Measurements from ENCODE around the gene ZMYND8.

Gene ZMYND8

DNA sequence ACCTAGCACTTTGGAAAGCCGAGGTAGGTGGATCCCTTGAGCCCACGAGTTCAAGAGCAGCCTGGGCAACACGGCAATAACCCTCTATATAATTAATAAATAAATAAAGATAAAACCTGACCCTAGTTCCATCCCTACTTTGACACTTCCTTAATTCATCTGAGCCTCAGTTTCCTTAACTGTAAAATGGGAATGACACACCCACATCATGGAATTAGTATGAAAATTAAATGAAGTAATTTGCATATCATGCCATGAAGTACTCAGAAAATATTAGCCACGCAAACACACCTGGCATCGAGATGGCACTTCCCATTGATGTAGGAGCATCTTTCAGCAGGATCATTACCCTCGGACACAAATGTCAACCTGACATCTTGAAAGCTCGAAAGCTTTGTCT, 19.1 kb downstream of the ZMYND8 start:
- ATAC-seq (replicated peaks) (no peak), DNase-seq (no peak)
- no peak overlapping the region for H3K27ac Mint-ChIP-seq
- H3K27me3 Mint-ChIP-seq = no peaks in the 10 kb centered on the region
- peaks cover 20 to 38% of the 10 kb centered on the region in 2 donors for H3K36me3 Mint-ChIP-seq
- no peaks in the 10 kb centered on the region for H3K9me3 Mint-ChIP-seq
- H3K4me3 Mint-ChIP-seq = no peak overlapping the region
- peaks cover 18 to 44% of the 10 kb centered on the region in 2 donors for H3K4me1 Mint-ChIP-seq

DNA sequence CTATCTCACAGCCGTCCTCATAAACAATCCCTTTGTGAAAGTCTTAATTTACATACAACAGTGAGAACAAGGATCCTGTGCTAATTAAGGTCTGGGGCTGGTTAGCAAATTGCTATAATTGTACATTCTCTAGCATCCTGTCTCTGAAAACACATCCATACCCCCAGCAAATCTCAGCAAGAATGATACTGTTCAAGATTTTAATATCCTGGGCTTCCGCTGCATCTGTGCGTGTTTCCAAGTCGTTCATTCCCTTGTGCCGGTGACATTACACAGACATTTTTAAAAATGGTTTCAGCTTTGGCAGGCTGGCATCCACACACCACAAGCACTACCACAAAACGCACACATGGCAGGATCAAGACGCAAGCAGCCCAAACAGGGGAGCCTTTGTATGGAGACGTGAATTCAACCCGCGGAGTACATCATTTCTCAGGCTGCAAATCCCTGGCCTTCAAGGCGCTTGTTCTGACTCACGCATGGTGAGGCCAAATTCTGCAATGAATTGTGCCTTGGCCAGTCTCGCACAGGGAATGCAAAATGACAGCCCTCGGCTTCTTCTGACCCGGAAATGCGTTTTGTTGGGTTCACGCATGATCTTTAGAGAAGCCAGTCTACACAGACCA, 20.3 kb downstream of the ZMYND8 start:
- ATAC-seq (replicated peaks) = no peak
- Mint-ChIP-seq H3K4me3 (no peak overlapping the region), H3K36me3 (peaks cover 30 to 48% of the 10 kb centered on the region in 2 donors), H3K4me1 (peaks cover 25 to 56% of the 10 kb centered on the region in 2 donors), H3K27ac (no peak overlapping the region), H3K9me3 (no peaks in the 10 kb centered on the region), H3K27me3 (no peaks in the 10 kb centered on the region)
- no peak for DNase-seq

DNA sequence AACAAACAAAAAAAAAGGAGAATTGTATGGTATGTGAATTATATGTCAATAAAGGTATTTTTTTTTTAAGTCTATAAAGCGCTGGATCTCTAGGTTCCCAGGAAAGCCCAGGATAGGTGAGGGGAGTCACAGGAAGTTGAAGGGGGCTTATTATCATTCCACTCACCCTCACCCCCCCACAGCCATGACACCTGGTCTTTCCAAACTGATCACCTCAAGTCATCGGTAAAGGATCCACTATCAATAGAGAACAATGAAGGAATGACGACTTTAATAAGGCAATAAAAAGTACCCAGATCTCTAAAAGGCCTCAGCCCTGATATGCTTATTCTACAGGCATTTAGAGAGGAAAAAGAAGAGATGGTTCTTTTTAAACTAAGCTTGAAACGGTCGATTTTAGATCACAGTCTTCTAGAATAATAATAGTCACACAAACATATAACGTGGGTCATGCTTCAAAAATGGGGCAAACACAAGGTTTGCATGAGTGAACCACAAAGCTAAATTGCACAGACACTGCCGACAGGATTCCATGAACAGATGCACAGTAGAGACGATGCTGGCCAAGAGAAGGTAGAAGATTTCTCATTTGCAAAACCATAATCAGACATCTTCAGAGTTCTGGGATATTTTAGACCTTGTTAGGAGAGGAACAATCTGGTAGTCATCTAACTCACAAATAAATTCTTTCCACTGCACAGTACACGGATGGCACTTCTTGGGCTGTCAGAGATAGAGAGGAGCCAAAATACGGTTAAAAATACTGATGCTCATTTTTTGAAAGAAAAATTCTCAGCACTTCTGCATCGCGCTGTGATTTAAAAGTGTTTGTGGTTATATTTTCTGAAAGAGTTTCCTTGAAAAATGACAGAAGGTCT, 21.0 kb downstream of the ZMYND8 start:
- Mint-ChIP-seq H3K27ac (no peak overlapping the region), H3K36me3 (peaks cover 33 to 54% of the 10 kb centered on the region in 2 donors), H3K4me1 (peaks cover 29 to 63% of the 10 kb centered on the region in 2 donors), H3K27me3 (no peaks in the 10 kb centered on the region), H3K4me3 (no peak overlapping the region), H3K9me3 (no peaks in the 10 kb centered on the region)
- ATAC-seq (replicated peaks) (no peak), DNase-seq (no peak)

DNA sequence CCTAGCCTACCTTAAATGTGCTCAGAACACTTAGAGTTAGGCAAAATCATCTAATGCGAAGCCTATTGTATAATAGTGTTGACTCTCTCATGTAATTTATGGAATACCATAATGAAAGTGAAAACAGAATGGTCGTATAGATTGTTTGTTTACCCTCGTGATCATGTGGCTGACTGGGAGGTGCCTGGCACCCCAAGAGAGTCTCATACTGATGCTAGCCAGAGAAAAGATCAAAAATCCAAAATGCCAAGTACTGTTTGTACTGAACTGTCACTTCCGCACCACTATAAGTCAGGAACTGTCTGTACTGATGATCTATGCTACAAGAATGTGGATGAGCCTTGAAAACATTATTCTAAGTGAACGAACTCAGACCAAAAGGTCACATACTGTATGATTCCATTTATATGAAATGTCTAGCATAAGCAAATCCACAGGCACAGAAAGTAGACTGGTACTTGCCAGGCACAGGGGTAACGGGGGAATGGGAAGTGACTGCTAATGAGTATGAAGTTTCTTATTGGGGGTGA, 22.4 kb downstream of the ZMYND8 start:
- Mint-ChIP-seq H3K27me3 (no peaks in the 10 kb centered on the region), H3K4me3 (peak overlapping the region; percentile 58 to 62), H3K27ac (peak overlapping the region; percentile 77), H3K9me3 (no peaks in the 10 kb centered on the region), H3K36me3 (peaks cover 32 to 53% of the 10 kb centered on the region in 2 donors), H3K4me1 (peaks cover 29 to 63% of the 10 kb centered on the region in 2 donors)
- peak; percentile 39 to 42 for ATAC-seq (replicated peaks)
- DNase-seq = no peak

DNA sequence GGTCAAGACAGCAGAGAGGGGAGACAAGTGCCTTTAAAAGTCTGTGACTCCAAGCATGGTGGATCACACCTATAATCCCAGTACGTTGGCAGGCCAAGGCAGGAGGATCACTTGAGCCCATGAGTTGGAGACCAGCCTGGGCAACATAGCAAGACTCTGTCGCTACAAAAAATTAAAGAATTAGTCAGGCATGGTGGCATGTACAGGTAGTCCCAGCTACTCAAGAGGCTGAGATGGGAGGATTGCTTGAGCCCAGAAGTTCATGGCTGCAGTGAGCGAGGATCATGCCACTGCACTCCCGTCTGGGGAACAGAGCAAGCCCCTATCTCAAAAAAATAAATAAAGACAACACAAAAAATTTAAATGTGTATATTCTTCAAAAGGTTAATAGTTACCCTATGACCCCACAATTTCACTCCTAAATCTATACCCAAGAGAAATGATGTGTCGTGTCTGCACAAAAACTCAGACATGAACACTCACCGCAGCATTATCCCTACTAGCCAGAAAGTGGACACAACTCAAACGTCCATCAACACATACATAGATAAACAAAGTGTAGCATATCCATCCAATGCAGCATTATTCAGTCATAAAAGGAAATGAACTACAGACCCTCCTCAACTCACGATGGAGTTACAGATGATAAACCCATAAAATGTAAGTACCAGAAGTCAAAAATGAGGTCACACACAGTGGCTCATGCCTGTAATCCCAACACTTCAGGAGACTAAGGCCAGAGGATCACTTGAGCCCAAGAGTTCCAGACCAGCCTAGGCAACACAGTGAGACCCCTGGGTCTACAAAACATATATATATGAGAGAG, 23.9 kb downstream of the ZMYND8 start:
- no peaks in the 10 kb centered on the region for H3K27me3 Mint-ChIP-seq

DNA sequence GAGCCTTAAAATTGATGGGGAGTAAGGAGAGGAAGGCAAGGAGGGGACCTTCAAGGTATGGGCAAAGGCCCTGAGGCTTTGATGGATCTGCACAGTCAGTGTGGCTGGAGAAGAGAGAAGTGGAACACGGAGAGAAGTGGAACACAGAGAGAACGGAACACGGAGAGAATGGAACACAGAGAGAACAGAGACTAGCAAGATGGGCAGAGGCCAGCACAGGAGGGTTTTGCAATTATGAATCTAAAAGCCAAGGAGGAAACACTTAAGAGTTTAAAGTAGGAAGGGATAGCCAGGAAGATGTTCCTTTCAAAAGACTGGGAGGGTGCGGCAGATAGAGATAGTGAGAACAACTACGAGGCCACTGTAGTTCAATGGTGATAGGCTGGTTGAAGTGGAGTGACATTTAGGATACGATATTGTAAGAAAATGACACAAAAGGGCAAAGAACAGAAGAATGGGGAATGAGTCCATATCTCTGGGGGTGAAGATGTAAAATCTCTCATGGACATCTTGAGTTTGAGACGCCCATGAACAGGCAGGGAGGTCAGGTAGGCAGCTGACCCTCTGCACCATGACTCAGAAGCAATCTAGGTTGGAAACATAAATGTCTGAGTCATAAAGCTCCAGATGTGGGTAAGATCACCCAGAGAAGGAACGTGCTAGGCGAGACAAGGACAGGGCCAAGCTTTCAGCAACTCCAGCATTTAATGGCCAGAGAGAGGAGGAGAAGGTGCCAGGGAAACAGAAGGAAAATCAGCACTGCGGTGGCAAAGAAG, 25.4 kb downstream of the ZMYND8 start:
- H3K36me3 Mint-ChIP-seq = peaks cover 33 to 57% of the 10 kb centered on the region in 2 donors
- ATAC-seq (replicated peaks) = peak; percentile 48 to 55
- H3K27me3 Mint-ChIP-seq = no peaks in the 10 kb centered on the region

More for the DNA sequence above, 23.9 kb downstream of the ZMYND8 start:
- Mint-ChIP-seq H3K9me3 (no peaks in the 10 kb centered on the region), H3K4me1 (peaks cover 27 to 63% of the 10 kb centered on the region in 2 donors), H3K27ac (no peak overlapping the region), H3K4me3 (no peak overlapping the region), H3K36me3 (peaks cover 28 to 56% of the 10 kb centered on the region in 2 donors)
- no peak for ATAC-seq (replicated peaks)
- DNase-seq = no peak

DNA sequence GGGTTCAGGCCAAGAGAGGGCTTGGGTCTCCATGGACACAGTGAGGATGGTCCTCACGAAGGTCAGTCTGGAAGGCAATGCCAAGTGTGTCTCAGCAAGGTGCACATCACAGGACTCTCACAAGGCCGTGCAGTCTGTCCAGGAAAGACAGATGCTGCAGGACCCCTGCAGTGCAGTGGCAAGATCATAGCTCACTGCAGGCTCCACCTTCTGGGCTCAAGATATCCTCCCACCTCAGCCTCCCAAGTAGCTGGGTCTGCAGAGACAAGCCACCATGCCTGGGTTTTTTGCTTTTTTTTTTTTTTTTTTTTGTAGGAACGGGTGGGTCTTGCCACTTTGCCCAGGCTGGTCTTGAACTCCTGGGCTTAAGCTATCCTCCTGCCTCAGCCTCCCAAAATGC, 26.4 kb downstream of the ZMYND8 start:
- ATAC-seq (replicated peaks) = no peak
- H3K36me3 Mint-ChIP-seq = peaks cover 34 to 61% of the 10 kb centered on the region in 2 donors
- H3K4me1 Mint-ChIP-seq = peaks cover 30 to 52% of the 10 kb centered on the region in 2 donors
- no peaks in the 10 kb centered on the region for H3K27me3 Mint-ChIP-seq
- no peaks in the 10 kb centered on the region for H3K9me3 Mint-ChIP-seq
- no peak overlapping the region for H3K4me3 Mint-ChIP-seq
- DNase-seq = no peak
- H3K27ac Mint-ChIP-seq = no peak overlapping the region

More for the DNA sequence above, 25.4 kb downstream of the ZMYND8 start:
- no peak for DNase-seq
- Mint-ChIP-seq H3K4me3 (no peak overlapping the region), H3K27ac (peak overlapping the region; percentile 21), H3K4me1 (peaks cover 27 to 55% of the 10 kb centered on the region in 2 donors), H3K9me3 (no peaks in the 10 kb centered on the region)

DNA sequence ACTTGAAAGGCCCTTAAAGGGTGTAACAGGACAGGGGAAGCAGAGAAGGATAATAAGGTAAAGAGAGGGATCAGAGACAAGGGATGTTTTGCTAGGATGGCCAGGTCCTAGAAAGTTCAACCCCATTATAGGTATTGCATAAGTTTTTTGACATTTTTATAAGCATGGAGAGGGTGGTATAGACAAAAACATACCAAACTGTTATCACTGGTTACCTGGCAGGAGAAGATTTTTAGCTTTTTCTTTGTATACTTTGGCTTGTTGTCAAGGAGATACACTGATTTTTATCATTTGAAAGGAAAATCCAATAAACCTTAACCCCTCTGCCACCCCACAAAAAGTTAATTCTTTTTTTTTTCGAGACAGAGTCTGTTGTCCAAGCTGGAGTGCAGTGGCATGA, 28.4 kb downstream of the ZMYND8 start:
- H3K9me3 Mint-ChIP-seq = no peaks in the 10 kb centered on the region
- H3K36me3 Mint-ChIP-seq = peaks cover 36 to 65% of the 10 kb centered on the region in 2 donors
- H3K4me3 Mint-ChIP-seq = no peak overlapping the region
- H3K27me3 Mint-ChIP-seq = no peaks in the 10 kb centered on the region
- DNase-seq (no peak), ATAC-seq (replicated peaks) (no peak)
- H3K4me1 Mint-ChIP-seq = peaks cover 28 to 44% of the 10 kb centered on the region in 2 donors
- no peak overlapping the region for H3K27ac Mint-ChIP-seq

DNA sequence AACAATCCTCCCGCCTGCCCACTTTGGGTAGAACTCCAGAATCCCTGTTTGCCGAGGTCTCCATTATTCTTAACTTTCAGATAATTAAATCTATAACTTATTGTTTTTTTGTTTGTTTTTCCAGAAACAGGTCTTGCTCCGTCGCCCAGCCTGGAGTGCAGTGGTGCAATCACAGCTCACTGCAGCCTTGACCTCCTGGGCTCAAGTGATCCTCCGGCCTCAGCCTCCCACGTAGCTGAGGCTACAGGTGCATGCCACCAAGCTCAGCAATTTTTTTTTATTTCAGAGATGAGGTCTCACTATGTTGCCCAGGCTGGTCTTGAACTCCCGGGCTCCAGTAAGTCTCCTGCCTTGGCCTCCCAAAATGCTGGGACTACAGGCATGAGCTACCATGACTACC, 28.8 kb downstream of the ZMYND8 start:
- Mint-ChIP-seq H3K4me1 (peaks cover 26 to 43% of the 10 kb centered on the region in 2 donors), H3K9me3 (no peaks in the 10 kb centered on the region), H3K27ac (no peak overlapping the region), H3K4me3 (no peak overlapping the region), H3K36me3 (peaks cover 34 to 63% of the 10 kb centered on the region in 2 donors), H3K27me3 (no peaks in the 10 kb centered on the region)
- ATAC-seq (replicated peaks) (no peak), DNase-seq (no peak)

DNA sequence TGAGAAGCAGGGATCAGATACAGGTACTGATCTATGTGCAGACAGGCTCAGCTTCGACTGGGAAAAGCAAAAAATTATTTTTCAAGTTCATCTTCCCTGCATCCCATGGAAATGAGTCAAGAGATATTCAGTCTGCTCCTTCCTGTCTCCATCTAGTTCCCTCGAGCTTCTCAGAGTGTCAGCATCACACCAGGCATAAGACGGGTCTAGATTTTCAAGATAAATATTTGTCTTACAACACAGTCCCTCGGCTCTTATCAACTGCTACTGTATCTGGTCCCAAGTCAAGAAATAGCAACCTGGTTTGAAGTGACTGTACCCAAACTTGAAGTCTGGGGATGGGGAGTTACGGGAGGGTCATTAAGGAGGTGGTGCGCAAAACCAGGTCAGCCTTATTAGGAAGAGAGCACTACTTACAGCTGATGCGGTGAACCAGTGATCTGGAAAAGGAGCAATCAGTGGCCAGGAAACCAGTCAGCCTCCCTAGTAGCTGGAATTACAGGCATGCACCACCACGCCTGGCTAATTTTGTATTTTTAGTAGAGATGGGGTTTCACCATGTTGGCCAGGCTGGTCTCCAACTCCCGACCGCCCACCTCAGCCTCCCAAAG, 29.7 kb downstream of the ZMYND8 start:
- Mint-ChIP-seq H3K27me3 (no peaks in the 10 kb centered on the region), H3K4me3 (no peak overlapping the region), H3K27ac (no peak overlapping the region), H3K9me3 (no peaks in the 10 kb centered on the region), H3K36me3 (peaks cover 29 to 58% of the 10 kb centered on the region in 2 donors), H3K4me1 (peaks cover 25 to 43% of the 10 kb centered on the region in 2 donors)
- ATAC-seq (replicated peaks) (no peak), DNase-seq (no peak)

DNA sequence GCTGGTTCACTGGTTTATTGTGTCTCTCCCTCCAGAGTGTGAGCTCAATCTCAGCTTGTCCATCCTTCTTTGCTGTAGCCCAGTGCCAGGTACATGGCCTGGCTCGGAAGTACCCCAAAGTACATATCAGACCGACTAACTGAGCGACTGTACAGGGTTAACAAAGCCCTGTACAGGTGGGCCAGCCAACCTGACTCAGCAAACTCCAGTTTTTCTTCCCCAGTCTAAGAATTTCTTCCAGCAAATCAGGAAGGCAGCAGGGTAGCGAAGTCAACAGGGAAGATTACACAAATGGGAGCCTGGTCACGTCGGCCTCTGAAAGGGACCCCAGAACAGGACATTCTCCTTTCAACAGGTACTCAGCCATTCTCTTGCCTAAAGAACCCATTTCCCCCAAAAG, 31.3 kb downstream of the ZMYND8 start:
- peaks cover 18 to 45% of the 10 kb centered on the region in 2 donors for H3K36me3 Mint-ChIP-seq
- H3K4me3 Mint-ChIP-seq = no peak overlapping the region
- H3K27me3 Mint-ChIP-seq = no peaks in the 10 kb centered on the region
- no peaks in the 10 kb centered on the region for H3K9me3 Mint-ChIP-seq
- H3K4me1 Mint-ChIP-seq = peaks cover 19 to 42% of the 10 kb centered on the region in 2 donors
- peak overlapping the region; percentile 10 for H3K27ac Mint-ChIP-seq
- no peak for ATAC-seq (replicated peaks)
- DNase-seq = no peak

DNA sequence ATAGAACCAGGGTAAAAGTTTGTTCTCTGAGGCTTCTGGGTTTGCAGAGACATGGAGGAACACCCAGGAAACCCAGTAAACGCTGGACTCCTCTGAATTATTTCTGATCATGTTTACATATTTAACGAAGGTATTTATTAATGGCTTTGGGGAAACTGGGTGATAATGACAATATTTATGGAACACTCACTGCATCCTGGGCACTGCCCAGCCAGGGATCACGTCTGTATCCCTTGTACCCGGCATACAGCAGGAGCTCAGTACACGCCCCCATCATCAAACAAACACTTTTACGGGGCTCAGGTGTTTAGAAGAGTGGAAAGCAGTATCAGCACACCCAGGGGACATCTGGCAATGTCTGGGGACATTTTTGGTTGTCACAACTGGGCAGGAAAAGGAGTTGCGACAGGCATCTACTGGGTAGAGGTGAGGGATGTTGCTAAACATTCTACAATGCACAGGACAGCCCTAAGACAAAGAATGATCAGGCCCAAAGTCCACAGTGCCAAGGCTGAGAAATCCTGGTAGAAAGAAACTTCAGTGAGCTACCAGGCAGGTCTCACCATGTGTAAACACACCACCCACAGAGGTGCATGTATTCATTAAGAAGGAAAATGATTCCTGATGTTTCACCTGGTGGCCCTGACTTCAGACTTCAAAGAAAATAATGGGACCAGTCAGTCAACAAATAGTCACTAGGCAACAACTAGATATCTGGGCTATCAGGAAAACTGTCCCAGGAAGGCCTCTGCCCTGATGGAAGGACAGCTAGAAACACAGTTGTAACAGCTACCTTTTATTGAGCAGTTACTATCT, 35.3 kb downstream of the ZMYND8 start:
- Mint-ChIP-seq H3K4me3 (no peak overlapping the region), H3K36me3 (peaks cover 8 to 43% of the 10 kb centered on the region in 2 donors), H3K4me1 (peaks cover 40 to 82% of the 10 kb centered on the region in 2 donors), H3K9me3 (no peaks in the 10 kb centered on the region), H3K27me3 (no peaks in the 10 kb centered on the region), H3K27ac (peak overlapping the region; percentile 85)
- no peak for DNase-seq
- ATAC-seq (replicated peaks) = no peak
